Measurements from ENCODE around the gene LRMDA.

The LRMDA gene

GRCh38 chr10:75606203-75606779 is 174.9 kb downstream of the LRMDA start:
- no peak for TF ChIP-seq CTCF (conservative IDR thresholded peaks at IDR 0.05)
- no peak overlapping the region for H3K27ac ChIP-seq

- H3K27ac ChIP-seq, result no peak overlapping the region
- no peak for TF ChIP-seq CTCF (conservative IDR thresholded peaks at IDR 0.05)
These were observed 176.2 kb downstream of the LRMDA start for GRCh38 chr10:75607576-75607975.

- no peak for TF ChIP-seq CTCF (conservative IDR thresholded peaks at IDR 0.05)
- no peak overlapping the region for H3K27ac ChIP-seq
These were observed 178.8 kb downstream of the LRMDA start for GRCh38 chr10:75610183-75610582.

- H3K27ac ChIP-seq, result no peak overlapping the region
- no peak for TF ChIP-seq CTCF (conservative IDR thresholded peaks at IDR 0.05)
These were observed 180.0 kb downstream of the LRMDA start for GRCh38 chr10:75611172-75611992.

GRCh38 chr10:75611993-75612372 is 180.6 kb downstream of the LRMDA start:
- TF ChIP-seq CTCF (conservative IDR thresholded peaks at IDR 0.05), result no peak
- no peak overlapping the region for H3K27ac ChIP-seq

GRCh38 chr10:75612904-75613684 is 181.7 kb downstream of the LRMDA start:
- no peak for TF ChIP-seq CTCF (conservative IDR thresholded peaks at IDR 0.05)
- no peak overlapping the region for H3K27ac ChIP-seq

Data from VCaP (cell line).